Immature natural killer cell (primary cell): ENCODE results near the gene PPM1H. TPM values are rescaled to one million over a fixed set of nuclear protein-coding genes. Genes with fewer than 3 reads are reported as not detected.

Experiments used
- DNase-seq, 3 donors: peaks; one replicate each; pipeline ENCODE4 v3.0.0; 2022; ENCODE audit warnings: mixed read lengths in 1 of 3
- H3K27ac Mint-ChIP-seq, 6 donors: one replicate each; pipeline ENCODE4 v1.8.0; 2020; ENCODE audit warnings: mixed read lengths in 6 of 6, mild to moderate bottlenecking in 5 of 6, inconsistent platforms in 4 of 6, moderate library complexity in 3 of 6
- H3K27me3 Mint-ChIP-seq, 3 donors: one replicate each; pipeline ENCODE4 v1.8.0; 2020 to 2021; ENCODE audit warnings: low read depth in 3 of 3, mild to moderate bottlenecking in 3 of 3, mixed read lengths in 3 of 3, moderate library complexity in 3 of 3, inconsistent platforms in 1 of 3
- H3K36me3 Mint-ChIP-seq, 3 donors: one replicate each; pipeline ENCODE4 v1.8.0; 2020; ENCODE audit warnings: mixed read lengths in 3 of 3, inconsistent platforms in 2 of 3, mild to moderate bottlenecking in 2 of 3
- H3K4me1 Mint-ChIP-seq, 2 donors: one replicate each; pipeline ENCODE4 v1.8.0; 2020; ENCODE audit warnings: inconsistent platforms in 2 of 2, mild to moderate bottlenecking in 2 of 2, mixed read lengths in 2 of 2, moderate library complexity in 1 of 2
- H3K4me3 Mint-ChIP-seq, 5 donors: one replicate each; pipeline ENCODE4 v1.8.0; 2020; ENCODE audit warnings: mild to moderate bottlenecking in 5 of 5, mixed read lengths in 5 of 5, inconsistent platforms in 3 of 5, moderate library complexity in 3 of 5
- H3K9me3 Mint-ChIP-seq, 6 donors: one replicate each; pipeline ENCODE4 v1.8.0; 2020; ENCODE audit warnings: mild to moderate bottlenecking in 6 of 6, mixed read lengths in 6 of 6, inconsistent platforms in 4 of 6, moderate library complexity in 3 of 6
- polyA plus RNA-seq, 3 donors: library from polyadenylated mRNA; unstranded; fragments of 300-500 nt; fragmentation: Illumina TruSeq; gene quantifications; one replicate each; pipeline ENCODE4 v1.2.3, GENCODE V29; 2021

PPM1H gene
- polyA plus RNA-seq, 3 donors from 2014 or later: 0.50 TPM; not detected in 2

DNA sequence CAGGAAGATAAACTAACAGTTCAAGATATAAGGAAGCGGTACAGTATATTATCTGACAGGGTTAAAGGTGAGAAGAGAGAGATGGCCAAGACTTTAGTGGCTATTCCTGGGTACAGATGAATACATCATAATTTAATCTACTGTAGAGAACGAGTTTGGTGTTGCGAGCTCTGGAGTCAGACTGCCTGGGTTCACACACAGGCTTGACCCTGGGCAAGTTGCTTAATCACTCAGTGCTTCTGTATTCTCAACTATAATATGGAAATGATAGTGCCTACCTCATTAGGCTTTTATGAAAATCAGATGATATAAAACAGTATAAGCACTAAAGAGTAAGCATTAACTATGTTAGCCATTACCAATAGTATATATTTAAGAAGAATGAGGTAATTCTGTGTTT is 3.5 kb downstream of the PPM1H start:
- Mint-ChIP-seq H3K4me3 (no peak overlapping the region), H3K4me1 (peaks cover 10 to 13% of the 10 kb centered on the region in 2 donors), H3K27ac (no peak overlapping the region), H3K27me3 (peaks cover 9 to 22% (median 10%) of the 10 kb centered on the region in 3 donors), H3K36me3 (no peaks in the 10 kb centered on the region), H3K9me3 (peaks cover 0 to 2% (median 0%) of the 10 kb centered on the region in 6 donors)
- no peak for DNase-seq

DNA sequence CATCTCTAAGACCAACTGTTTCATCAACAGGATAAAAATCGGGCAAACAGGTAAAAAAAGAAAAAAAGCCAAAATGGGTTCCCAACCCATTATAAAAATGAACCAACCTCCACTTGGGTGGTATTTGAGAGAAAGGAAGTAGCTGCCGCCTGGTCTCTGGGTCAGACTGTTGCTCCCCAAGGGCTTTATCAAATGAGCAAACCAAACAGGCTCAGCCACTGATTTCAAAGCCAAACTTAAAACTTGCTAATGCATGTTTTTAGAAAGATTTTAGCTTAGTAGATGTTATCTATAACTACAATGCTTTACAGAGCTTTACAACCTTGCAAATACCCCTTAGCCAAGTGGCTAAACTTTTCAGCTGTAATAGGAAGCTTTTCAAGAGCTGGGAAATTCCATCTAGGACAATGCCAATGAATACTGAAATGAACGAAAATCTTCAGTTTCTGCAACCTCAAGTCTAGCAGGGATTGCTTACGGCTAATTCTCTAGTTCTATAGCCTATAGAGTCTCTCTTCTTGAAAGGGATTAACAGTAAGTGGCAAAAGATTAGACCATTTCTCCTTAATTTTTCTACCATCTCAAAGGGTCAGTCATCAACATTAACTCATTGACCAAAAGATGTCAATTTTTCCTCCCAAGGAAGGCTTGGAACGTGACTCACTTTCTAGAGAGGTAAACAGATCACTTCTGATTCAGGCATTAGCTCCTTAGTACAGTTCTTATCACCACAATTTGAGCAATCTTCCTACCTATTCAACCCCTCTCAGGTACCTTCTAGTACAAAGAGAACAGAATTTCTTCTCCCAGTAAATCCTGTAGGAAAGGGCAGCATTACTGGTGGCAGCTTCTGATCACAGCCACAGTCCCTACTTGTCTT is 4.2 kb downstream of the PPM1H start:
- H3K27ac Mint-ChIP-seq: no peak overlapping the region
- H3K4me1 Mint-ChIP-seq: peaks cover 10 to 13% of the 10 kb centered on the region in 2 donors
- H3K9me3 Mint-ChIP-seq: peaks cover 0 to 2% (median 0%) of the 10 kb centered on the region in 6 donors
- DNase-seq: no peak
- peaks cover 9 to 22% (median 10%) of the 10 kb centered on the region in 3 donors for H3K27me3 Mint-ChIP-seq
- no peaks in the 10 kb centered on the region for H3K36me3 Mint-ChIP-seq
- H3K4me3 Mint-ChIP-seq: no peak overlapping the region

DNA sequence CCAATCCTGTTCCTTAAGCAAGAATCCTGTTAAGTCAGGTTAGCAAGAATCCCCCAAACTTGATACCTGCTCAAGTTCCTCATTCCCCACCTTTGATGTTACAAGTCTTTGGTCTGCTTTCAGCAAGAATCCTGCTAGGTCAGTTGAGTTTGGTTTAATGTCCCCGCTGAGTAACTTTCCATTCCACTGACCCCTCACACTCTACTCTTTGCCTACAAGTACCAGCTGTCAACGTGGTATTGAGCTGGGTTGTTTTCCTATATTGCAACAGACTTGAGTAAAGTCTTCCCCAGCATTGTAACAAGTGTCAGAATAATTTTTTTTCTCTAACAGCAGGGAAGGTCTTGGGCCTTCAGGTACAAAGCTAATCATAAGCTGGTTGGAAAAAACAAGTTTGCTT is 6.3 kb downstream of the PPM1H start:
- H3K4me3 Mint-ChIP-seq: no peak overlapping the region
- H3K36me3 Mint-ChIP-seq: no peaks in the 10 kb centered on the region
- H3K27ac Mint-ChIP-seq: no peak overlapping the region
- peaks cover 0 to 2% (median 0%) of the 10 kb centered on the region in 6 donors for H3K9me3 Mint-ChIP-seq
- peaks cover 4 to 11% (median 9%) of the 10 kb centered on the region in 3 donors for H3K27me3 Mint-ChIP-seq
- DNase-seq: no peak
- H3K4me1 Mint-ChIP-seq: peaks cover 5 to 8% of the 10 kb centered on the region in 2 donors

DNA sequence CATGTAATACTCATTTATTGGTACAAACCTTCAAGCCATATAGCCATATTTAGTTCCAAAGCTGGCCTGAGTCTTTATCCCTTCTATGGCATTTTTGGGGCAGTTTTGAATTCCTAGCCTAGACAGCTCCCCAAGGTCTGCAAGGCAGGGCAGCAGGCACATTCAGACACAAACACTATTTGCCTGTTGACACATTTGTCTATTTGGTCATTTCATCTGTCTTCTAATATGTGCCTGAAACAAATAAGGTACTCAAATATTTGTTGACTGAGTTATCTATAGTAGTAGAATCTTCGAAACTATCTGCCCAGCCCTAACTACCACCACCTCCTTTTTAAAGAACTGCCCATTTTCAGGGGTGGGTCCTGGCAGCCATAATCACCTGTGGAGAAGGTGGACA is 9.3 kb downstream of the PPM1H start:
- Mint-ChIP-seq H3K36me3 (no peaks in the 10 kb centered on the region), H3K27me3 (no peaks in the 10 kb centered on the region), H3K27ac (no peak overlapping the region), H3K4me3 (no peak overlapping the region), H3K9me3 (peaks cover 0 to 2% (median 0%) of the 10 kb centered on the region in 6 donors), H3K4me1 (no peaks in the 10 kb centered on the region)
- no peak for DNase-seq

DNA sequence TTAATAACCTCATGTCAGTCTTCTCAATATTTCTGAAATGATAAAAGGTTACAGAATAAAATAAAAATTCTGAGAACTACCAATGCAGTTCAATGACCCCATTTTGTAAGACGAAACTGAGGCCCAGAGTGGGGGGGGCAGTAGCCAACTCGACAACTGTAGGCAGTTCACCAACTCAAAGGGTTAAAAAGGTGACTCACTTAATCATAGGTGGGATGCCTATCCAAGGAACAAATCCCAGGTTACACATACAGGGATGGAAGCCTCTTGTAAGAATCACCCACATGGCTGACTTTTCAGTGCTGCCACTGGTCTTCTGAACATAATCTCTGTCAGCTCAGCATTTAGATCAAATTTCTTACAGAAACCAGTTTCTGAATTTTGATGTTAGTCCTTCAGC is 10.9 kb downstream of the PPM1H start:
- Mint-ChIP-seq H3K4me3 (no peak overlapping the region), H3K4me1 (no peaks in the 10 kb centered on the region), H3K36me3 (no peaks in the 10 kb centered on the region), H3K27ac (no peak overlapping the region), H3K9me3 (peaks cover 0 to 2% (median 0%) of the 10 kb centered on the region in 6 donors), H3K27me3 (no peaks in the 10 kb centered on the region)
- no peak for DNase-seq

DNA sequence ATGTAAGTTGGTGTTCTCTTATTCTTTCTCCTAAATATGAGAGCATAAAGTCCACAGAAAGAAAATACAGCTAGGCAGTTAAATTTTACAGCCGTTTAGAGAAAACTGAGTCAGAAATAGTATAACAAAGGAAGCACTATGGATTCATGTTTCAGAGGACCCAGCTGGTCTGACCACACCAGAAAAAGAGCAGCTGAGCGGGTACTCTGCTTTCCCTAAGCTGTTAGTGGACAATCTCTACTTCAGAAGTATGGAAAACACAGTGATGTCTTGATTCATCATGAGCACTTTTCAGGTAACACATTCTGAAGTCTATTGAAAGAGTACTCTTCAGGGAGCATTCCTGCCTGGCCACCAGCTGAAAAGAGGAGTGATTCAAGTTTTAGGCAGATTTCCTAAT is 12.4 kb downstream of the PPM1H start:
- no peak for DNase-seq
- H3K4me1 Mint-ChIP-seq: no peaks in the 10 kb centered on the region
- H3K27me3 Mint-ChIP-seq: no peaks in the 10 kb centered on the region
- peaks cover 0 to 2% (median 0%) of the 10 kb centered on the region in 6 donors for H3K9me3 Mint-ChIP-seq
- no peaks in the 10 kb centered on the region for H3K36me3 Mint-ChIP-seq
- H3K27ac Mint-ChIP-seq: no peak overlapping the region
- H3K4me3 Mint-ChIP-seq: no peak overlapping the region

DNA sequence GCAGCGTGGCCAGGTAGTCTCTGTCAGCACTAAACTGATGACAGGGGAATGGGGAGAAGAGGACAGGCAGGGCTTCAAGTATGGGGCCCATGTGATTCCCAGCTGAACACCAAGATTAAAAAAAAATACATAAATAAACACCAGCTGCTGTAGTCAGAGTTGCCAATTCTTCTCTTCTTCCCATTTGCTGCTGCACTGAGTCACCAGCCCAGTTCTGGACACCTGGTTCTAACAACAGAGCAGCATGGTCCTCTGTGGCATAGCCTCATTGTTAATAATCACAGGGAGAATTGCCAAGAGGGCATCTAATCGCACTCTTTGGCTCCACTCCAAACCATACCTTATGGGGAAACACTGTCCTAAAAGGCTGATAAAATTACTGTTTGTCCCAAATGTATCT is 15.1 kb downstream of the PPM1H start:
- Mint-ChIP-seq H3K27ac (no peak overlapping the region), H3K36me3 (no peaks in the 10 kb centered on the region), H3K27me3 (peaks cover 0 to 2% (median 1%) of the 10 kb centered on the region in 3 donors), H3K4me3 (no peak overlapping the region), H3K4me1 (no peaks in the 10 kb centered on the region), H3K9me3 (peaks cover 0 to 2% (median 0%) of the 10 kb centered on the region in 6 donors)
- DNase-seq: no peak

DNA sequence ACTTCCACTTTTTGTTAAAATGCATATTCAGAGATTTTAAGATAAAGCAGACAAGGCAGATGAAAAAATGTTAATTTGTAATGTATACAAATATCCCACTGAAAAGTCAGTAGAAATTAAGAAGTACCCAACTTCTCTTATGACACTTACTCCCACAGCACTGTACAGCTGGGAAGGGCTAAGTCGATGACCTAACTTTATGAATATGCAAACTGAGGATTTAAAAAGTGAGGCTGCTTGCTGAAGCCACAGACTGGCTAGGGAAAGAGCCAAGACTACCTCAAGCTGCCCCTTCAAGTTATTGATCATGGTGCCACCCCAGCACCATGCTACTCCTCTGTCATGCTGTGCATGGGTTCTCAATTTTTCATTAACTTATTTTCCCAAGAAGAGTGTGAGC is 17.0 kb downstream of the PPM1H start:
- no peaks in the 10 kb centered on the region for H3K36me3 Mint-ChIP-seq
- H3K4me1 Mint-ChIP-seq: no peaks in the 10 kb centered on the region
- peaks cover 0 to 2% (median 0%) of the 10 kb centered on the region in 6 donors for H3K9me3 Mint-ChIP-seq
- H3K4me3 Mint-ChIP-seq: no peak overlapping the region
- H3K27me3 Mint-ChIP-seq: peaks cover 0 to 2% (median 1%) of the 10 kb centered on the region in 3 donors
- no peak overlapping the region for H3K27ac Mint-ChIP-seq
- DNase-seq: no peak

DNA sequence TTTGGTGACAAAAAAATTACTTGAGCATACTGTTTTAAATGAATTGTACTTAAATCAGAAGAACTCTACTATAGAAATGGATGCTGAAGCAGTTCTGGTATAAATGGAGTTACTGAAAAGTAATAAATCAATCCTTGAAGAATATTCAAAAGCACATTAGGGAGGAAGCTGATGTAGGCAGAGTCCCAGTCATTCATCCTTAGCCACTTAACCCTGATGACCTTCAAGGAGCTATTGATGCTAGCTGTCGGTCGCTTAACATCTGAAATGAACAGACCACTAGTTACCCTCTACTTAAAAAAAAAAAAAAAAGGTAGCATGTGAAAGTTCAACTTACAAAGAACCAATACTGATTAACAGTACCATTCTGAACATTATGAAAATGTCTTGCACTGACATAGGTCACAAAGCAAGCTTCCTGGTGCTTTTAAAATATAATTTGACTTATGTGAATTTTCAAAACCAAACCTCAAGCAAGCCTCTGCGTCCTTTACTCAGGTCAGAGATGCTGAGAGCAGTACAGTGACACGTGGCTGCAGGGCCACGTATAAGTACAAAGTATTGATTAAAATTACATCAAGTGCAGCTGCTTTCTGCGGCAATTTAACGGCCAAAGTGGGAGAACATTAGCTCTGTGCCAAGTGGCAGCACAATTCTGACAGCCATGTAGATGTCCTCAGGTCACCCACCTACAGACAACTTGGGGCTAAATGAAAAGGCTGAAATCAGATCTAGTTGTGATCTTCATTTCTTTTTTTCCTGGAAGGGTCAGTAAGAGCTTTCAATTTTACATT is 18.1 kb downstream of the PPM1H start:
- peaks cover 0 to 2% (median 1%) of the 10 kb centered on the region in 3 donors for H3K27me3 Mint-ChIP-seq
- H3K9me3 Mint-ChIP-seq: peaks cover 0 to 2% (median 0%) of the 10 kb centered on the region in 6 donors
- H3K36me3 Mint-ChIP-seq: no peaks in the 10 kb centered on the region
- no peak for DNase-seq
- no peak overlapping the region for H3K27ac Mint-ChIP-seq
- no peaks in the 10 kb centered on the region for H3K4me1 Mint-ChIP-seq
- H3K4me3 Mint-ChIP-seq: no peak overlapping the region

DNA sequence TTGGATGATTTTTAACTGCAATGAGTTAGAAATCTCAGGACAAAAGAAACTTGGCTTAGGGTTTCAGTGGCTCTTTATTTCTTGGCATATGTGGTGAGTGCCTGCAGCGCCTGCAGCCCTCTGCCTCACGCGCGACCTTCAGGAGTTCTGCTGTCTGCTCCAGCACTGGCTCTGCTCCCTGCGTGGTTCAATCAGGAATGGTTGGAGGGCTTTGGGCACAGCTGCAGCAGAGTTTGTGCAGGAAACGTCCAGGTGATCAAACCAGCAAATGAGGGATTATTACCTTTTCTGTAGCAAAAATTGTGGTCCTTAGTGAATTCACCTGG is 19.8 kb downstream of the PPM1H start:
- Mint-ChIP-seq H3K4me1 (no peaks in the 10 kb centered on the region), H3K36me3 (no peaks in the 10 kb centered on the region)
- no peak for DNase-seq

DNA sequence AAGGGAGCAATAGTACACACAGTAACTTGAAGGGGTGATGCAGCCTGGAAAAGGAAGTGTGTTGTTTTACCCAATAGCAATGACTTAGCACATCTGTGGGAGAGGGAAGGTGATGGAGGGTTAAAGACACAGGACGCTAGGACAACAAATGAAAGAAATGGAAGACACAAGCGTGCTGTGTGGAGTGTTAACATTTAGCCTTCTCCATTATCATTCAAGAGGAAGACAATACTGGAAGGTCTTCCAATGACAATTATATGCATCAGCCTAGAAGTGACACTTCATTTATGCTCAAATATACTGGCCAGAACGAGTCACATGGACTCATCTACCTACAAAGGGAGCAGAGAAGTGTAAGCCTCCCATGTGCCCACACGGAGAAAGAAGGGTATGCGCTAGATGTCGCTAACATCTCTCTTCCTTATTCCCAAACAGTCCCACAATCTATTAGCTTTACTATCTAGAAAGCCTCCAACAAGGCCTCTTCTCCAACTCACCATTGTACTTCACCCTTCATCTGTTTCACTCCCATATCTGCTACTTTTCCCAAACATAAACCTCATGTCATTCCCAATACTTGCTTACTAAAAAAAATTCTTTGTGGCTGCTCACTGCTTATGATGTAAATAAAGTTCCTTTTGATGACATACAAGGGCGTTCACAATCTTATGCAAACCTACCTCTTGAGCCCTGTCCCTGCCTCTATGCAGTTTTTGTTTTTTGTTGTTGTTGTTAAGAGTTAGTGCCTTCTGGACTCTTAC is 20.3 kb downstream of the PPM1H start:
- Mint-ChIP-seq H3K4me3 (no peak overlapping the region), H3K27ac (no peak overlapping the region)

More for the DNA sequence above, 19.8 kb downstream of the PPM1H start:
- H3K27ac Mint-ChIP-seq: no peak overlapping the region
- H3K27me3 Mint-ChIP-seq: peaks cover 0 to 2% (median 1%) of the 10 kb centered on the region in 3 donors
- no peak overlapping the region for H3K4me3 Mint-ChIP-seq
- H3K9me3 Mint-ChIP-seq: no peaks in the 10 kb centered on the region

DNA sequence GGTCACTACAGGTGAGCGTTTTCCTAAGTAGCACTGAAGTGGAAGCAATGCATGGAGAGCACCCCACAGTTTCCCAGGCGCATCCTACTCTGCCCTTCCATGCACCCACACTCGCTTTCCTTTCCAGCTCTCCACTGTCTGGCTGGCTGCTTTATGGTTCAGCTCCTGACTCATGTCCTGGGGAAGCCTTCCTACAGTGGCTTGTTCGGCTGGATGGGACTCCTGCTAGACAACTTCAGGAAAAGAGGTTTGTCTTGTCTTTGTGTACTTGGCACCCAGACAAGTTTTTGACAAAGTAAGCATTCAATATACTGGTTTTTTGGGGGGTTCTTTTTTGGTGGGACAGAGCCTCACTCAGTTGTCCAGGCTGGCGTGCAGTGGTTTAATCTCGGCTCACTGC is 21.6 kb downstream of the PPM1H start:
- Mint-ChIP-seq H3K36me3 (no peaks in the 10 kb centered on the region), H3K4me1 (no peaks in the 10 kb centered on the region), H3K27ac (no peak overlapping the region), H3K4me3 (no peak overlapping the region), H3K27me3 (peaks cover 1 to 7% (median 2%) of the 10 kb centered on the region in 3 donors), H3K9me3 (no peaks in the 10 kb centered on the region)
- no peak for DNase-seq

More for the DNA sequence above, 20.3 kb downstream of the PPM1H start:
- Mint-ChIP-seq H3K4me1 (no peaks in the 10 kb centered on the region), H3K9me3 (no peaks in the 10 kb centered on the region), H3K27me3 (peaks cover 1 to 6% (median 2%) of the 10 kb centered on the region in 3 donors), H3K36me3 (no peaks in the 10 kb centered on the region)
- DNase-seq: no peak

DNA sequence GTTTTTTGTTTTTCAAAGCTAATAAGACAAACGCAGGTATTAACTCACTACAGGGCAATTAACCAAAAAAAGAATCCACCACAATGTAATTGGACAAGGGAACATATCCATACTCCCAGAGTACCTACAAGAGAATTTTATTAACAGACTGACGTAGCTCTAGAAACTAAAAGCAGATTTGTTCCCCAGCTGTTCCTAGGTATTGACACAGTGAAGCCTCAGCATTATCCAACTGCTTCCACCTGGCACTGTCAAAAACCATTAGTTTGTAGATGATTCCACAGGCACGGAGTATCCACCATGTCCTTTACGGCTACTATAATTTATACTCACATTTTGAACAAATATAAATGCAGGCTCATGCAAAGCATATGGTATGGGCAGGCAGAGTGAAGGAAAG is 22.3 kb downstream of the PPM1H start:
- H3K4me3 Mint-ChIP-seq: no peak overlapping the region
- no peaks in the 10 kb centered on the region for H3K9me3 Mint-ChIP-seq
- no peaks in the 10 kb centered on the region for H3K36me3 Mint-ChIP-seq
- DNase-seq: no peak
- H3K4me1 Mint-ChIP-seq: no peaks in the 10 kb centered on the region
- H3K27ac Mint-ChIP-seq: no peak overlapping the region
- peaks cover 1 to 7% (median 2%) of the 10 kb centered on the region in 3 donors for H3K27me3 Mint-ChIP-seq
